DMS114 treated with DMSO at 0.1 percent for 48 hours (cell line): Measurements from ENCODE around the gene OR2T29.
"Not testable (repeated sequence)": the region's sequence is repeated elsewhere in the genome, so short reads cannot be mapped to it uniquely, and the experiment has no call there.

Experiments used
- DNase-seq: peaks from one replicate; lab custom pipeline; 2025; ENCODE audit not compliant: unreplicated experiment; lab: John Stamatoyannopoulos, UW

OR2T29 gene

GRCh38 chr1:248562672-248563071, at the start of gene OR2T29:
Gene OR2T29, minus strand, starts transcription at chr1:248562772. Its CDS starts 3,281 bp downstream, at chr1:248559491.
- not testable (repeated sequence) for DNase-seq

DNA sequence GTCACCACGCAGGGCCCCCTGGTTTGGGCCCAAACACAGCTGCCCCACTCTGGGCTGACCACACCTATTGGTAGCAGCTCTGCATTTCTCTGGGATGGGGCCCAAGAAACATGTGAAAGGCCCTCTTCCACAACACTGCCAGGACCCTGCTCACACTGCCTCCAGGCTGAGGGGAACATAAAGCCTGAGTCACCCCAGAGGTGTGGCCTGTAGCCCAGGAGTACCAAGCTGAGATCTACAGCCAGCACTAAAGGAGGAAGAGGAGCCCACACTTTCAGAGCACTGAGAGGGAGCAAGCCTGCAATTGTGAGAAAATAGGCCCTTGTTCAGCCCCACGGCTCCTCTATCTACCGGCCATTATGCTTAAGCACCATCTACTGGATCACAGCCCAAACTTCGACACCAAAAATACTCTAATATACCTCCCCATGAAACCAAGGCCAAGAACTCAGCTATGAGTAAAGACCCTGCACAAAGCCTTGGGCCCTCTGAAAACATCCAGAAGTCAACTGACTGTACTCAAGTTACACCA, 49.4 kb upstream of the OR2T29 start:
- DNase-seq = no peak

DNA sequence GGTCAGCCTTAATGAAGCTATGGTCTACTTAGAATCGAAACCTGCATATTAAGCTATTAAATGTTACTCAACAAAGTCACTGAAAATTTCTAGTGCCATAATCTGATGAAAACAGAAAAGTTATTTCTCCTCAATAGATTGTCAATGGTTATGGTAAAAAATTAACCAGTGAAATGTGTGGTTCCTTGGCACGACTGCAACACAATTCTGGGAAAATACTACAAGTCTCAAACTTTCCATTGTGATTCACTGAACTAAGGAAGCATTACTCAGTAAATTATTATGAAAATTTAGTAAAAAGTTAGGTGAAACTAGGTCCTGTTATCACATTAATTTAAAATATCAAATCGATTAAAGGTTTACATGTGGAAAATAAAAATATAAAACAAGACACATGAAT, 47.7 kb upstream of the OR2T29 start:
- DNase-seq = no peak

DNA sequence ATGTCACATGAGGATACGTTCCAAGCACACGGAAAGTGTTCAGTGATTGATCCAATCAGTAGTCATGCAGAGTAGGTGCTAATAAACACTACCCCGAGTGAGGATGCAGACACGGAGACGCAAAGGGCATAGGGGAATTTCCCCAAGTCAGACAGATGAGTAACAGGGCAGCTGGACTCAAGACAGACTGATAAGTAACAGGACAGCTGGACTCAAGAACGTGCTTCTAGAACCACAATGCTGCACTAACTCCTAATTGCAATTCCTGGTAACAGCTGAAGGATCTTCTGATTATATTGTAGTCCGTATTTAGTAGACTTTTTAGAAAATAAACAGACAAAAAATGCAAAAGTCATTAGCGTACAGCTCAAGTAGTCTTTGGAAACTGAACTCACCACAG, 36.8 kb upstream of the OR2T29 start:
- DNase-seq = no peak

DNA sequence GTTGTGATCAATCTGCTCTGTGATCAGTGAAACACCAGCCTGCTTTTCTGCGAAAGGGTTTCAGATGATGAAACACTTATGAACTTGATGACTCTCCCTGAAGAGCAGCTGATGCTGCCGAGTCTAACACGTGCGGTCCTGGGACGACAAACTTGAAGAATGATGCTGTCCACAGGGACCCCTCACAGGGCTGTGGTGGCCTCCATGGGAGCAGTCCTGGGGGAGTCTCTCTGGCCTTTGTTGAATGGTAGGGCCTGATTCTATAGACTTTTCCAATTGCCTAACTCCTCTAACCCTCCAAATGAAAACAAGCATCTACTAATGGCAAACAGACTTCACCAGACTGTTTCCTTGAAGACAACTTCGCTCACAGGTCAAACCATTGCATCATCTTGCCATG, 35.0 kb upstream of the OR2T29 start, which contains the start of gene OR2T10:
Gene OR2T10, minus strand, starts transcription at position 112 of the 400 bp plus-strand sequence. CDS start 3,932 bp downstream, outside the sequence.
- DNase-seq = no peak

DNA sequence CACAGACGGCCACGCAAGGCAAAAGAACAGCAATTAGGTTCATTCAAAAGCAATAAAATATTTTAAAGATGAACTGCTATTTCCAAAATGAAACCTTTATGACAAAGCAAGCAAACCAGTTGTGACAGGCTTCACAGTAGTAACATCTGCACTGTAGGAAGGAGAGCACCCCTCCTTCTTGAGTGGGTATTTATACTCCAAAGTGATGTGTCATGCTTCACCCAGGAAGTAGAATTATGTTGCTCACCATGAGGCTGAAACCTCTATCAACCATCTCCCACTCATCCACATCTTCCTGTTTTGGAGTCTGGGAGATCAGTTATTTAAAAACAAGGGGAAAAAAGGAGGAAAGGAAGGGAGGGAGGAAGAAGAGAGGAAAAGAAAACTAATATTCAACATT, 34.0 kb upstream of the OR2T29 start:
- no peak for DNase-seq

DNA sequence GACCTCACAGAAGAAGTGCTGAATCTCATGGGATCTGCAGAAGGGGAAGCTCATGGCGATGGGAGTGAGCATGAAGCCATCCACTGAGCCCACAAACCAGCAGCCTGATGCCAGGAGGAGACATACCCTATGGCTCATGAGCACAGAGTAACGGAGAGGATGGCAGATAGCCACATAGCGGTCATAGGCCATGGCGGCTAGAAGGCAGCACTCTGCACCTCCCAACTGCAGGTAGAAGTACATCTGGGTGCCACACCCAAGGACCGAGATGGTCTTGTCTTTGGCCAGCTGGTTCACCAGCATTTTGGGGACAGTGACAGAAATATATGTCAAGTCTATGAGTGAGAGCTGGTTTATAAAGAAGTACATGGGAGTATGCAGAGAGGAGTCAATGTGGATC, 30.7 kb upstream of the OR2T29 start:
- no peak for DNase-seq

DNA sequence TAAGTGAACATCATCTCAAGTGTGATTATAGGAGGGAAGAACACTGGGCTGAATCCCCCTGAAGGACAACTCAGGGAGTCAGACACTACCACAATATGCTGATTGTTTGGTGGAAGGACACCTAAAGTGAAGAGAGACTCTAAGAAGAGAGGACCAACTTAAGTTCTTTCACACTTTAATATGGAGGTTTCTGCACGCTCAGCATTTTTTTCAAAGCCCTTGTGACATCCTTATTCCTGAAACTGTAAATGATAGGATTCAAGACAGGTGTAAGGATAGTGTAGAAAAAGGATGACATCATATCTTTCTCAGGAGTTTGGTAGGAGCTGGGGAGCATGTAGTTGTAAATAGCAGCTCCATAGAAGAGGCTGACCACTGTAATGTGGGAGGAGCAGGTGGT, 30.1 kb upstream of the OR2T29 start:
- no peak for DNase-seq

GRCh38 chr1:248590055-248590454, 27.5 kb upstream of the OR2T29 start:
- no peak for DNase-seq

DNA sequence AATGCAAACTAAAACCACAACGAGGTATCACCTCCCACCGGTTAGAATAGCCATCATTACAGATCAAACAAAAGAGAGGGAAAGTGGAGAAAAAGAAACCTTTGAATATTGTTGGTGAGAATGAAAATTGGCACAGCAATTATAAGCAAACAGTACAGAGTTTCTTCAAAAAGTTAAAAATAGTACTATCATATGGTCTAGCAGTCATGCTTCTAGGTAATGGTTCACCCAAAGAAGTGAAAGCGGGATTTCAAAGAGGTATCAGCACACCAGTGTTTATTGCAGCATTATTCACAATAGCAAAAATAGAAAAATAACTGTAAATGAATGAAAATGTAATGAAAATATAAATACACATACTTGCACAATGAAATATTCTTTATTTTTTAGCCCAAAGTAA, 26.8 kb upstream of the OR2T29 start:
- no peak for DNase-seq

DNA sequence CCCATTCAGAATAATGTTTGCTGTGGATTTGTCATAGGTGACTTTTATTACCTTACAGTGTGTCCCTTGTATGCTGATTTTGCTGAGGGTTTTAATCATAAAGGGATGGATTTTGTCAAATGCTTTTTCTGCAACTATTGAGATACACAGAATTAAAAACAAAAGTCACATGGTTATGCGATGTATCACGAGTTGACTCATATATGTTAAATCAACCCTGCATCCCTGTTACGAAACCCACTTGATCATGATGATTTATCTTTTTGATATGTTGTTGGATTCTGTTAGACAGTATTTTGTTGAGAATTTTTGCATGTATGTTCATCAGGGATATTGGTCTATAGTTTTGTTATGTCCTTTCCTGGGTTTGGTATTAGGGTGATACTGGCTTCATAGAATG, 22.7 kb upstream of the OR2T29 start:
- no peak for DNase-seq

- DNase-seq = no peak
Measured at GRCh38 chr1:248576260-248576980, 13.8 kb upstream of the OR2T29 start.

DNA sequence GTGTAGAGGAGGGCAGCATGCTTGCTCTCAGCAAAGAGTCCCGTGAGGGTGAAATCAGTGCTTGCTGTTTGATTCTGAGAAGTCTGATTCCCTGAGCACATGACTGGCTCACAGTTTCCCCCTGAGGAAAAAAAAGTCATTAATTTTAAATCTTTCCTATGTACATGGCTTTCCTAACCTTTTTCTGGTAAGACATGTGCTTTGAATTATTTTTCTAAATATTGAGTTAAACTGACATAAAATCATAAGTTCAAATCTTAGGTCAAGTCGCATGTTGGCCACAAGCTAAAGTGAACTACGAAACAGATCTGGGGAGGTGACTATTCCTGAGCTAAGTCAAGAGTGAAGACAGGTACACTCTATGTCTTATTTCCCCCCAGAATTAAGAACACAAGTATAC, 12.1 kb upstream of the OR2T29 start, which contains the start of gene OR2T34:
Gene OR2T34, minus strand, starts transcription at position 101 of the 400 bp plus-strand sequence. Its CDS starts 0 bp downstream, at position 101.
- DNase-seq = not testable (repeated sequence)

DNA sequence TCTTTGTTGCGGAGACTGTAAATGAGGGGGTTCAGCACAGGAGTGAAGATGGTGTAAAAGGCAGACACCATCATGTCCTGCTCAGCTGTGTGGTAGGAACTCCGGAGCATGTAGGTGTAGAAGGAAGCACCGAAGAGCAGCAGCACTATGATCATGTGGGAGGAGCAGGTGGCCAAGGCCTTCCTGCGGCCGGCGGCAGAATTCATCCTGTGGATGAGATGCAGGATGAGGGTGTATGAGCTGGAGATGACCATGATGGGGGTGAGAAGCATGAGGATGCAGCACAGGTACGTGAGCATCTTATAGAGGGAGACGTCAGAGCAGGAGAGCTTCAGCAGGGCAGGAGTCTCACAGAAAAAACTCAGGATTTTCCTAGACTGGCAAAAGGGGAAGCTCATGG, 11.3 kb upstream of the OR2T29 start:
- not testable (repeated sequence) for DNase-seq

- DNase-seq = not testable (repeated sequence)
Measured at GRCh38 chr1:248572049-248572448, 9.5 kb upstream of the OR2T29 start.

DNA sequence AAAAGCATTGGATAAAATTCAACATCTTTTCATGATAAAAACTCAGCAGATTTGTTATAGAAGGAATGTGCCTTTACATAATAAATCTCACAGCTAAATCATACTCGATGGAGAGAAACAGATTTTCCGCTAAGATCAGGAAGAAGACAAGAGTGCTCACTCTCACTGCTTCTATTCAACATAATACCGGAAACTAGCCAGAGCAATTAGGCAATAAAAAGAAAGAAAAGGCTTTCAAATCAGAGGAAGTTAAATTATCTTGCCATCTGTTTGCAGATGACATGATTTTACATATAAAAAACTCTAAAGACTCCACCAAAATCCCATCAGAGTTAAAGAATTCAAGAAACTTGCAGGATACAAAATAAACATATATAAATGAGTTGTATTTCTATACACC, 8.2 kb upstream of the OR2T29 start:
- not testable (repeated sequence) for DNase-seq

DNA sequence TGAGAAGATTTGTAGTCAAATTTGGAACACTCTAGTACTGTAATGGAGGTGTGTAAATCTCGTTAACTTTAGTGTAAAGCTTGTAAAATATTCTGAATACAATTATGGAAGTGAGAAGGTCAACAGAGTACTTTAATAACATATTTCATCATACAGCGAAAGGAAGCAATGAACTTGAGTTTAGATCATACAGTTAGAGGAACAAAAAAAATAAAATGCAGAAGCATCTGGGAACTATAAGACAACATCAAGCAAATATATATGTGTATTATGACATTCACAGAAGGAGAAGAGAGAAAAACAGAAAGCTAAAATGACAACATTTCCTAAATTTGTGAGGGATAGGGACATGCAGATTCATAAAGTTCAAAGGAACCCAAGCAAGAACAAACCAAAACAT, 6.5 kb upstream of the OR2T29 start:
- not testable (repeated sequence) for DNase-seq

GRCh38 chr1:248565530-248566373, 3.2 kb upstream of the OR2T29 start:
- not testable (repeated sequence) for DNase-seq

DNA sequence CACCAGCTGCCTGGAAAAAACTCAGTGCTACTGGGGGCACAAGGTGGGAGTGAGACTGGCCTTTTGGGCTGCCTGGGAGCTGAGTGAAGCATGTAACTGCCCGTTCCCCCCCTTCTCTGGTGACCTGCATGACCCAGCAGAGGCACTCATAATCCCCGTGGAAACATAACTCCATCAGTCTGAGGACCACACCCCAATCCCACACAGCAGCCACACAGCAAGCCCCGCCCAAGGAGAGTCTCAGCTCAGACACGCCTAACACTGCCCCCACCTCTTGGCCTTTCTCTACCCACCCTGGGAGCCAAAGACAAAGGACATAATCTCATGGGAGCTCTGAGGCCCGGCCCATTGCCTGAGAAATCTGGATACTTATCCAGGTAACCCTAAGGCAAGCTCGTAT, 11.5 kb downstream of the OR2T29 start:
- DNase-seq = not testable (repeated sequence)

DNA sequence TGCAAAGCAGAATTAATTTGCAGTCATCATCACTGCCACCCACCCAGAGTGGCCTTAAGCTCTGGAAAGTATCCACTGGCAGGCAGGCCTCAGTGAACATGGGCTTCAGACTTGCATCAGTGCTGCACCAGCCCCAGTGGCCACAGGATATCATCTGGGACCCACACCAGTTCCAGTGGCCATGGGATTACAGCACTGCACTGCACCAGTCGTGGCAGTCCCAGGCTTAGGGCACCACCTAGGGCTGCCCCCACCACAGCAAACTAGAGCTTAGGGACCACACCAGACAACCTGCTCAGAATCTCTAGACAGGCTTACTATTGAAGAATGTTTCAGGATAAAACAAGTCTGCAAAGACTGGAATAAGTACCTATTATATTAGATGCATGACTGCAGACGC, 15.2 kb downstream of the OR2T29 start:
- not testable (repeated sequence) for DNase-seq

DNA sequence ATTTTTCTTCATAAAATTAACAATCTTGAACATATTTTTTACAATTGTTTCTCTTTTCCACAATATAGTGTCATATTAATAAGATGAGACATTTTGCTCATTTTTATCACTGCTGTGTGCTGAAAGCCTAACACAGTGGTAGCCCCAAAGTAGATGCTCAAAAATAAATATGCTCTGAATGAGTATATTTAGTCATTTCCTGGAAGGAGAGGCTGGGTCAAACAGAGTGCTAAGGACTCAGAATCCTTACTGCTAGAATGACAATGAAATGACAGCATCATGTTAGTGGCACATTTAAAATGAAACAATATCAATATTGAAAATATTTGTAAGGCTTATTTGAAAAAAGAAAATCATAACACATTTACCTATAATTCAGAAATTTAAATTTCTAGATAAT, 25.1 kb downstream of the OR2T29 start:
- not testable (repeated sequence) for DNase-seq

DNA sequence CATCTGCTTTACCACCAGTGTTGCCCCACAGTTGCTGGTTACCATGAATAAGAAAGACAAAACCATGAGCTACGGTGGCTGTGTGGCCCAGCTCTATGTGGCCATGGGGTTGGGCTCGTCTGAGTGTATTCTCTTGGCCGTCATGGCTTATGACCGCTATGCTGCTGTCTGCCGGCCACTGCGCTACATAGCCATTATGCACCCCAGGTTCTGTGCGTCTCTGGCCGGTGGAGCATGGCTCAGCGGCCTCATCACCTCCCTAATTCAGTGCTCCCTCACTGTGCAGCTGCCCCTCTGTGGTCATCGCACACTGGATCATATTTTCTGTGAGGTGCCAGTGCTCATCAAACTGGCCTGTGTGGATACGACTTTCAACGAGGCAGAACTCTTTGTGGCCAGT, 40.7 kb downstream of the OR2T29 start:
- DNase-seq = no peak
